Left hindlimb (tissue), 1 donor: ENCODE results near the gene HOXB5.

Source experiments
- DNase-seq: peaks from one replicate; pipeline ENCODE4 v3.0.0-alpha.2; 2018

The HOXB5 gene

GRCh38 chr17:48571826-48572417, 21.7 kb downstream of the HOXB5 start:
- no peak for DNase-seq

GRCh38 chr17:48571024-48571818, 22.4 kb downstream of the HOXB5 start:
- DNase-seq, result no peak

GRCh38 chr17:48570325-48571023, 23.1 kb downstream of the HOXB5 start:
- no peak for DNase-seq

GRCh38 chr17:48569674-48570324, 23.8 kb downstream of the HOXB5 start:
- DNase-seq, result no peak

- no peak for DNase-seq
These were observed 24.4 kb downstream of the HOXB5 start for GRCh38 chr17:48569240-48569582.

GRCh38 chr17:48568499-48569239, 24.9 kb downstream of the HOXB5 start:
- no peak for DNase-seq

GRCh38 chr17:48567646-48568354, 25.8 kb downstream of the HOXB5 start:
- no peak for DNase-seq

- no peak for DNase-seq
These were observed 26.4 kb downstream of the HOXB5 start for GRCh38 chr17:48567209-48567608.

GRCh38 chr17:48566717-48567116, 26.9 kb downstream of the HOXB5 start:
- DNase-seq, result no peak

GRCh38 chr17:48565925-48566710, 27.5 kb downstream of the HOXB5 start:
- no peak for DNase-seq

- DNase-seq, result no peak
These were observed 28.5 kb downstream of the HOXB5 start for GRCh38 chr17:48565022-48565554.

- DNase-seq, result no peak
These were observed 29.2 kb downstream of the HOXB5 start for GRCh38 chr17:48564188-48565021.

GRCh38 chr17:48563867-48564187, 29.8 kb downstream of the HOXB5 start:
- no peak for DNase-seq

- no peak for DNase-seq
These were observed 30.2 kb downstream of the HOXB5 start for GRCh38 chr17:48563385-48563838.

- DNase-seq, result no peak
These were observed 30.6 kb downstream of the HOXB5 start for GRCh38 chr17:48562934-48563333.

- no peak for DNase-seq
These were observed 31.4 kb downstream of the HOXB5 start for GRCh38 chr17:48561884-48562810.

- no peak for DNase-seq
These were observed 33.5 kb downstream of the HOXB5 start for GRCh38 chr17:48559840-48560817.
